A673 (cell line): ENCODE measurements around the gene SLC32A1. TPM values are rescaled to one million over a fixed set of nuclear protein-coding genes. Genes with fewer than 3 reads are reported as not detected.
A peak's percentile ranks its signal among the peaks of the same experiment; 100 is the strongest.

Source experiments
- BruUV-seq: library from RNA; stranded (reverse); fragments of 400-500 nt; replicated peaks from 2 replicates; lab custom pipeline; 2021; lab: Mats Ljungman, UMichigan
- CTCF ChIA-PET: fragments of 300-600 bp; sonication (Branson Sonifier 250); formaldehyde crosslinking; loops from one replicate; lab custom pipeline; 2022; ENCODE audit warnings: antibody characterized with exemption; lab: Charles Lee
- POLR2A ChIA-PET: fragments of 300-600 bp; sonication (Branson Sonifier 250); formaldehyde crosslinking; loops from one replicate; lab custom pipeline; 2022; ENCODE audit warnings: antibody characterized with exemption; ENCODE audit not compliant: low non-redundant PET; lab: Charles Lee
- DNase-seq: peaks from one replicate; pipeline ENCODE4 v3.0.0-alpha.2; 2015; ENCODE audit warnings: low spot score
- H3K27ac ChIP-seq: fragments of 200-600 bp; sonication (generic); 2 replicates; pipeline ENCODE4 v1.5.1; 2016; ENCODE audit warnings: mixed run types, low read depth, mild to moderate bottlenecking, mixed read lengths, antibody characterized with exemption, low read length; ENCODE audit not compliant: poor library complexity, severe bottlenecking
- H3K27me3 ChIP-seq: fragments of 200-600 bp; sonication (generic); replicated peaks from 2 replicates; pipeline ENCODE4 v1.6.1; 2017; ENCODE audit warnings: mixed run types, low read depth, mild to moderate bottlenecking, mixed read lengths, antibody characterized with exemption, low read length; ENCODE audit not compliant: insufficient read depth, poor library complexity
- H3K36me3 ChIP-seq: fragments of 200-600 bp; sonication (generic); 2 replicates; pipeline ENCODE4 v1.6.1; 2016; ENCODE audit warnings: mixed run types, mild to moderate bottlenecking, mixed read lengths, antibody characterized with exemption, low read length; ENCODE audit not compliant: insufficient read depth, poor library complexity, severe bottlenecking
- H3K4me1 ChIP-seq: fragments of 200-600 bp; sonication (generic); 2 replicates; pipeline ENCODE4 v1.6.1; 2017; ENCODE audit warnings: mixed run types, mild to moderate bottlenecking, mixed read lengths, antibody characterized with exemption, low read length; ENCODE audit not compliant: insufficient read depth, poor library complexity, severe bottlenecking
- H3K4me3 ChIP-seq: fragments of 200-600 bp; sonication (generic); 2 replicates; pipeline ENCODE4 v1.5.1; 2016; ENCODE audit warnings: low read depth, mixed run types, mild to moderate bottlenecking, mixed read lengths, low read length; ENCODE audit not compliant: poor library complexity, severe bottlenecking
- H3K9me3 ChIP-seq: fragments of 200-600 bp; sonication (generic); 2 replicates; pipeline ENCODE4 v1.6.1; 2016; ENCODE audit warnings: mixed run types, low read depth, mild to moderate bottlenecking, mixed read lengths, antibody characterized with exemption, low read length; ENCODE audit not compliant: poor library complexity, severe bottlenecking
- CTCF ChIP-seq: fragments of 300-800, 200-600 bp; sonication (generic); conservative IDR thresholded peaks from 2 replicates; pipeline ENCODE4 v1.5.1; 2017; ENCODE audit warnings: low read depth, mild to moderate bottlenecking, antibody characterized with exemption, low read length, moderate library complexity, mixed read lengths
- EZH2 ChIP-seq: fragments of 200-600 bp; sonication (generic); IDR thresholded peaks from 2 replicates; pipeline ENCODE4 v1.6.1; 2017; ENCODE audit warnings: borderline replicate concordance, low read depth, mild to moderate bottlenecking, mixed read lengths, antibody characterized with exemption, low read length; ENCODE audit not compliant: poor library complexity, severe bottlenecking
- intact Hi-C: fragments of 100-400 bp; cut with micrococcal nuclease; formaldehyde crosslinking; loops from one replicate; pipeline ENCODE4 v1.10.0; 2022; ENCODE audit not compliant: unreplicated experiment
- total RNA-seq: library from RNA; stranded (reverse); gene quantifications from 2 replicates; pipeline ENCODE4 v1.2.3, GENCODE V29; 2021

Gene SLC32A1
- total RNA-seq, 1 experiment from 2014 or later: not detected

GRCh38 chr20:38729767-38730166 is 5.5 kb downstream of the SLC32A1 start:
- H3K27me3 ChIP-seq: peaks cover 96% of the 10 kb centered on the region
- H3K4me1 ChIP-seq: peaks cover 9% of the 10 kb centered on the region
- ChIA-PET POLR2A (no interaction called here), CTCF (no interaction called here)
- H3K9me3 ChIP-seq: no peaks in the 10 kb centered on the region
- H3K36me3 ChIP-seq: no peaks in the 10 kb centered on the region
- H3K27ac ChIP-seq: no peak overlapping the region
- no TSS peak for BruUV-seq
- TF ChIP-seq CTCF: no peak
- TF ChIP-seq EZH2: no peak
- no peak overlapping the region for H3K4me3 ChIP-seq
- intact Hi-C loops: loop anchor here (5.0 kb wide), 1 partner anchor 82 kb away; no protein-coding TSS in a partner anchor
- DNase-seq: no peak

GRCh38 chr20:38730167-38730988 is 6.1 kb downstream of the SLC32A1 start:
- Histone ChIP-seq H3K27me3 (peaks cover 96% of the 10 kb centered on the region), H3K27ac (no peak overlapping the region), H3K9me3 (no peaks in the 10 kb centered on the region), H3K36me3 (no peaks in the 10 kb centered on the region), H3K4me1 (peaks cover 9% of the 10 kb centered on the region), H3K4me3 (peak overlapping the region; percentile 36)
- CTCF ChIA-PET: no interaction called here
- no peak for DNase-seq
- POLR2A ChIA-PET: no interaction called here
- intact Hi-C loops: loop anchor here (5.0 kb wide), 1 partner anchor 83 kb away; no protein-coding TSS in a partner anchor
- TF ChIP-seq EZH2 (peak; percentile 48), CTCF (no peak)
- no TSS peak for BruUV-seq

GRCh38 chr20:38730989-38731737 is 6.9 kb downstream of the SLC32A1 start:
- DNase-seq: peak; percentile 82
- no TSS peak for BruUV-seq
- intact Hi-C loops: loop anchor here (5.0 kb wide), 1 partner anchor 84 kb away; no protein-coding TSS in a partner anchor
- Histone ChIP-seq H3K27me3 (peaks cover 96% of the 10 kb centered on the region), H3K27ac (no peak overlapping the region), H3K9me3 (no peaks in the 10 kb centered on the region), H3K4me3 (peak overlapping the region; percentile 36), H3K4me1 (peaks cover 9% of the 10 kb centered on the region), H3K36me3 (no peaks in the 10 kb centered on the region)
- CTCF ChIA-PET: no interaction called here
- POLR2A ChIA-PET: no interaction called here
- TF ChIP-seq EZH2 (peak; percentile 5), CTCF (peak; percentile 99)
